PC-9 (cell line): Measurements from ENCODE around the gene RTN4R.

Experiments used
- CTCF ChIP-seq: fragments of 200-600 bp; sonication (generic); conservative IDR thresholded peaks from 2 replicates; pipeline ENCODE4 v1.6.1; 2017; ENCODE audit warnings: mixed run types, antibody characterized with exemption, mild to moderate bottlenecking, moderate library complexity
- EZH2 ChIP-seq: fragments of 200-600 bp; sonication (generic); IDR thresholded peaks from 2 replicates; pipeline ENCODE4 v1.8.0; 2017; ENCODE audit warnings: antibody characterized with exemption, low read depth

- TF ChIP-seq CTCF (no peak), EZH2 (no peak)
Observed at GRCh38 chr22:20292673-20293232, 24.6 kb upstream of the RTN4R start.
